AG20443 (cell line): ENCODE results near the gene C12orf56.
"Not testable (repeated sequence)": the region's sequence is repeated elsewhere in the genome, so short reads cannot be mapped to it uniquely, and the experiment has no call there.

Experiments
- DNase-seq: peaks from one replicate; pipeline ENCODE4 v3.0.0; 2012; ENCODE audit warnings: low spot score, mixed read lengths

C12orf56 gene

GRCh38 chr12:64385468-64385867 lies 5.1 kb downstream of the C12orf56 start:
- no peak for DNase-seq

- DNase-seq = no peak
Observed at GRCh38 chr12:64385019-64385418, 5.5 kb downstream of the C12orf56 start.

- no peak for DNase-seq
Observed at GRCh38 chr12:64383675-64384074, 6.9 kb downstream of the C12orf56 start.

- no peak for DNase-seq
Observed at GRCh38 chr12:64362721-64363305, 27.7 kb downstream of the C12orf56 start.

GRCh38 chr12:64361173-64361572 lies 29.4 kb downstream of the C12orf56 start:
- DNase-seq = not testable (repeated sequence)

- not testable (repeated sequence) for DNase-seq
Observed at GRCh38 chr12:64356209-64356608, 34.3 kb downstream of the C12orf56 start.

GRCh38 chr12:64352181-64352580 lies 38.4 kb downstream of the C12orf56 start:
- no peak for DNase-seq

- DNase-seq = no peak
Observed at GRCh38 chr12:64351265-64351664, 39.3 kb downstream of the C12orf56 start.

GRCh38 chr12:64347630-64348029 lies 42.9 kb downstream of the C12orf56 start:
- no peak for DNase-seq

GRCh38 chr12:64344631-64345030 lies 45.9 kb downstream of the C12orf56 start:
- DNase-seq = not testable (repeated sequence)

- not testable (repeated sequence) for DNase-seq
Observed at GRCh38 chr12:64340546-64340945, 50.0 kb downstream of the C12orf56 start.

- DNase-seq = no peak
Observed at GRCh38 chr12:64335886-64336466, 54.6 kb downstream of the C12orf56 start.

GRCh38 chr12:64332938-64333337 lies 57.6 kb downstream of the C12orf56 start:
- DNase-seq = no peak

GRCh38 chr12:64332296-64332695 lies 58.3 kb downstream of the C12orf56 start:
- DNase-seq = no peak

GRCh38 chr12:64329031-64329710 lies 61.4 kb downstream of the C12orf56 start:
- DNase-seq = not testable (repeated sequence)

- no peak for DNase-seq
Observed at GRCh38 chr12:64325055-64325454, 65.5 kb downstream of the C12orf56 start.

- no peak for DNase-seq
Observed at GRCh38 chr12:64323476-64324225, 66.9 kb downstream of the C12orf56 start.

GRCh38 chr12:64323006-64323405 lies 67.6 kb downstream of the C12orf56 start:
- no peak for DNase-seq

GRCh38 chr12:64320611-64321010 lies 69.9 kb downstream of the C12orf56 start:
- DNase-seq = no peak

- DNase-seq = not testable (repeated sequence)
Observed at GRCh38 chr12:64319540-64320225, 70.9 kb downstream of the C12orf56 start.

GRCh38 chr12:64318605-64319004 lies 72.0 kb downstream of the C12orf56 start:
- DNase-seq = peak; percentile 22

GRCh38 chr12:64311877-64312276 lies 78.7 kb downstream of the C12orf56 start:
- DNase-seq = no peak
